Measurements from ENCODE around the gene USP12.
"Not testable (repeated sequence)": the region's sequence is repeated elsewhere in the genome, so short reads cannot be mapped to it uniquely, and the experiment has no call there.

USP12 gene

GRCh38 chr13:27080018-27080948, 91.3 kb downstream of the USP12 start:
- Histone ChIP-seq H3K4me3 (no peak overlapping the region), H3K36me3 (replicated peaks) (peaks cover 7% of the 10 kb centered on the region), H3K4me1 (no peaks in the 10 kb centered on the region), H3K9me3 (no peaks in the 10 kb centered on the region), H3K27me3 (ENCODE audit: low read depth) (no peaks in the 10 kb centered on the region)
- DNase-seq (ENCODE audit: low spot score in 2 of 2) = no peak
- in situ Hi-C loops (cut with MboI; ENCODE audit: low sequenced_read_pairs) = no loop called here

- Histone ChIP-seq H3K4me3 (no peak overlapping the region), H3K4me1 (no peaks in the 10 kb centered on the region), H3K9me3 (no peaks in the 10 kb centered on the region), H3K27me3 (ENCODE audit: low read depth) (no peaks in the 10 kb centered on the region), H3K36me3 (replicated peaks) (peaks cover 7% of the 10 kb centered on the region)
- no peak for DNase-seq (ENCODE audit: low spot score in 2 of 2)
- in situ Hi-C loops (cut with MboI; ENCODE audit: low sequenced_read_pairs) = no loop called here
Observed at GRCh38 chr13:27079421-27079958, 92.1 kb downstream of the USP12 start.

- no peaks in the 10 kb centered on the region for H3K4me1 ChIP-seq
- DNase-seq (ENCODE audit: low spot score in 2 of 2) = no peak
- in situ Hi-C loops (cut with MboI; ENCODE audit: low sequenced_read_pairs) = no loop called here
- no peaks in the 10 kb centered on the region for H3K27me3 ChIP-seq (ENCODE audit: low read depth)
- H3K36me3 ChIP-seq (replicated peaks) = peaks cover 7% of the 10 kb centered on the region
- no peak overlapping the region for H3K4me3 ChIP-seq
- no peaks in the 10 kb centered on the region for H3K9me3 ChIP-seq
Observed at GRCh38 chr13:27077451-27077850, 94.2 kb downstream of the USP12 start.

GRCh38 chr13:27076421-27076820, 95.2 kb downstream of the USP12 start:
- Histone ChIP-seq H3K4me1 (no peaks in the 10 kb centered on the region), H3K4me3 (no peak overlapping the region), H3K9me3 (no peaks in the 10 kb centered on the region), H3K27me3 (ENCODE audit: low read depth) (no peaks in the 10 kb centered on the region), H3K36me3 (replicated peaks) (peaks cover 4% of the 10 kb centered on the region)
- no peak for DNase-seq (ENCODE audit: low spot score in 2 of 2)
- in situ Hi-C loops (cut with MboI; ENCODE audit: low sequenced_read_pairs) = no loop called here

GRCh38 chr13:27073186-27073585, 98.4 kb downstream of the USP12 start:
- no peaks in the 10 kb centered on the region for H3K27me3 ChIP-seq (ENCODE audit: low read depth)
- no peaks in the 10 kb centered on the region for H3K4me1 ChIP-seq
- DNase-seq (ENCODE audit: low spot score in 2 of 2) = no peak
- no peak overlapping the region for H3K4me3 ChIP-seq
- in situ Hi-C loops (cut with MboI; ENCODE audit: low sequenced_read_pairs) = no loop called here
- H3K9me3 ChIP-seq = no peaks in the 10 kb centered on the region
- H3K36me3 ChIP-seq (replicated peaks) = no peaks in the 10 kb centered on the region; the same call in 1 of the 2 replicates

GRCh38 chr13:27066123-27066522, 105.5 kb downstream of the USP12 start:
- in situ Hi-C loops (cut with MboI; ENCODE audit: low sequenced_read_pairs); H3K36me3 ChIP-seq (replicated peaks); DNase-seq (ENCODE audit: low spot score in 2 of 2); H3K27me3 ChIP-seq (ENCODE audit: low read depth); H3K9me3 ChIP-seq; H3K4me3 ChIP-seq; H3K4me1 ChIP-seq: not testable (repeated sequence)

- Histone ChIP-seq H3K27me3 (ENCODE audit: low read depth) (no peaks in the 10 kb centered on the region), H3K4me3 (no peak overlapping the region), H3K9me3 (no peaks in the 10 kb centered on the region; the same call in 1 of the 2 replicates), H3K36me3 (replicated peaks) (peaks cover 3% of the 10 kb centered on the region; the same call in 1 of the 2 replicates), H3K4me1 (peaks cover 4% of the 10 kb centered on the region)
- no peak for DNase-seq (ENCODE audit: low spot score in 2 of 2)
- in situ Hi-C loops (cut with MboI; ENCODE audit: low sequenced_read_pairs) = no loop called here
Observed at GRCh38 chr13:27065582-27065981, 106.0 kb downstream of the USP12 start.

GRCh38 chr13:27064252-27064995, 107.2 kb downstream of the USP12 start:
- Histone ChIP-seq H3K9me3 (no peaks in the 10 kb centered on the region; the same call in 1 of the 2 replicates), H3K36me3 (replicated peaks) (peaks cover 3% of the 10 kb centered on the region; the same call in 1 of the 2 replicates), H3K4me3 (no peak overlapping the region), H3K4me1 (peaks cover 4% of the 10 kb centered on the region), H3K27me3 (ENCODE audit: low read depth) (no peaks in the 10 kb centered on the region)
- in situ Hi-C loops (cut with MboI; ENCODE audit: low sequenced_read_pairs) = no loop called here
- no peak for DNase-seq (ENCODE audit: low spot score in 2 of 2)

- H3K9me3 ChIP-seq = no peaks in the 10 kb centered on the region
- H3K27me3 ChIP-seq (ENCODE audit: low read depth) = no peaks in the 10 kb centered on the region
- no peaks in the 10 kb centered on the region for H3K36me3 ChIP-seq (replicated peaks)
- in situ Hi-C loops (cut with MboI; ENCODE audit: low sequenced_read_pairs) = no loop called here
- no peaks in the 10 kb centered on the region for H3K4me1 ChIP-seq
- DNase-seq (ENCODE audit: low spot score in 2 of 2) = no peak
- no peak overlapping the region for H3K4me3 ChIP-seq
Observed at GRCh38 chr13:27057817-27058216, 113.8 kb downstream of the USP12 start.

- no peaks in the 10 kb centered on the region for H3K27me3 ChIP-seq (ENCODE audit: low read depth)
- H3K4me1 ChIP-seq = no peaks in the 10 kb centered on the region
- no peak for DNase-seq (ENCODE audit: low spot score in 2 of 2)
- in situ Hi-C loops (cut with MboI; ENCODE audit: low sequenced_read_pairs) = no loop called here
- no peaks in the 10 kb centered on the region for H3K36me3 ChIP-seq (replicated peaks)
- no peaks in the 10 kb centered on the region for H3K9me3 ChIP-seq
- no peak overlapping the region for H3K4me3 ChIP-seq
Observed at GRCh38 chr13:27055526-27055925, 116.1 kb downstream of the USP12 start.

GRCh38 chr13:27054760-27055159, 116.9 kb downstream of the USP12 start:
- H3K4me3 ChIP-seq = no peak overlapping the region
- no peaks in the 10 kb centered on the region for H3K9me3 ChIP-seq
- H3K27me3 ChIP-seq (ENCODE audit: low read depth) = no peaks in the 10 kb centered on the region
- H3K36me3 ChIP-seq (replicated peaks) = no peaks in the 10 kb centered on the region
- H3K4me1 ChIP-seq = no peaks in the 10 kb centered on the region
- DNase-seq (ENCODE audit: low spot score in 2 of 2) = no peak
- in situ Hi-C loops (cut with MboI; ENCODE audit: low sequenced_read_pairs) = no loop called here

- Histone ChIP-seq H3K4me3 (no peak overlapping the region), H3K36me3 (replicated peaks) (no peaks in the 10 kb centered on the region), H3K27me3 (ENCODE audit: low read depth) (no peaks in the 10 kb centered on the region), H3K4me1 (no peaks in the 10 kb centered on the region), H3K9me3 (no peaks in the 10 kb centered on the region)
- no peak for DNase-seq (ENCODE audit: low spot score in 2 of 2)
- in situ Hi-C loops (cut with MboI; ENCODE audit: low sequenced_read_pairs) = no loop called here
Observed at GRCh38 chr13:27053902-27054595, 117.6 kb downstream of the USP12 start.

- Histone ChIP-seq H3K27me3 (ENCODE audit: low read depth) (no peaks in the 10 kb centered on the region), H3K4me3 (no peak overlapping the region), H3K36me3 (replicated peaks) (no peaks in the 10 kb centered on the region), H3K4me1 (no peaks in the 10 kb centered on the region), H3K9me3 (no peaks in the 10 kb centered on the region)
- DNase-seq (ENCODE audit: low spot score in 2 of 2) = no peak
- in situ Hi-C loops (cut with MboI; ENCODE audit: low sequenced_read_pairs) = no loop called here
Observed at GRCh38 chr13:27053210-27053884, 118.3 kb downstream of the USP12 start.

All from HAP-1 (cell line).